ENCODE measurements around the gene AMY2A.
"Not testable (repeated sequence)": the region's sequence is repeated elsewhere in the genome, so short reads cannot be mapped to it uniquely, and the experiment has no call there.

The AMY2A gene

DNA sequence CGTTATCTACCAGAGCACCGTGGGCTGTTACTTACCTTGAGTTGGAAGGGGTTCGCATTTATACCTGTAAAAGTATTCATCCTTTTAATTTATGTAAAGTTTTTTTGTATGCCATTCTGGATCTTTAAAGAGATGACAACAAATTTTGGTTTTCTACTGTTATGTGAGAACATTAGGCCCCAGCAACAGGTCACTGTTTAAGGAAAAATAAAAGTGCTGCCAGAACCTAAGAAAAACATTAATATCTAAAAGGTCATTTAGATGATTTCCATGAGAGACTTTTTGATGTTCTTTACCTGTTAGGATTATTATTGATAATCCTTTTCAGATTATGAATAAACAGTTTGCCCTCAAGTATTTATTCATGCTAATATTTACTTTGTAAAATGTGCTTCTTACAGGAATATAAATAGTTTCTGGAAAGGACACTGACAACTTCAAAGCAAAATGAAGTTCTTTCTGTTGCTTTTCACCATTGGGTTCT is at the start of gene AMY2A:
AMY2A (plus strand) TSS at position 434 of the 484 bp plus-strand sequence; CDS start at position 448, 14 bp downstream.
- H3K9me2 ChIP-seq (replicated peaks; ENCODE audit: control insufficient read depth, low read length); H3K36me3 ChIP-seq (ENCODE audit: control insufficient read depth, low read length); H3K4me3 ChIP-seq (ENCODE audit: low read length); H3F3A ChIP-seq (ENCODE audit: control insufficient read depth, insufficient read depth); H3K4me2 ChIP-seq (ENCODE audit: low read length); H3K4me1 ChIP-seq (ENCODE audit: control insufficient read depth, low read length); H3K27me3 ChIP-seq (ENCODE audit: control insufficient read depth, low read length); H3K79me2 ChIP-seq (ENCODE audit: control insufficient read depth, low read length); H3K27ac ChIP-seq (ENCODE audit: low read depth, low read length); H4K20me1 ChIP-seq (ENCODE audit: control insufficient read depth, insufficient read depth, low read depth, low read length); H3K9me3 ChIP-seq (ENCODE audit: control insufficient read depth, insufficient read depth, low read length): not testable (repeated sequence)

DNA sequence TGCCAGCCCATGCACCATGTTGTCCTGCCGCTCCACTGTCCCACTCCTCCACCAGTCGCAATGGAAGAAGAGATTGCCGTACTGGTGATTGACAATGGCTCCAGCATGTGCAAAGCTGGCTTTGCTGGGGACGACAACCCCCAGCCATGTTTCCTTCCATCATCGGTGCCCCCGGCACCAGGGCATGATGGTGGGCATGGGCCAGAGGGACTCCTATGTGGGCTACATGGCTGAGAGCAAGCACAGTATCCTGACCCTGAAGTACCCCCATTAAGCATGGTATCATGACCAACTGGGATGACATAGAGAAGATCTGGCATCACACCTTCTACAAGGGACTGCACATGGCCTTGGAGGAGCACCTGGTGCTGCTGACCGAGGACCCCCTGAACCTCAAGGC is 47.7 kb upstream of the AMY2A start:
- no peaks in the 10 kb centered on the region for H3F3A ChIP-seq (ENCODE audit: control insufficient read depth, insufficient read depth)
- TF ChIP-seq EZH2phosphoT487 (IDR thresholded peaks at IDR 0.05; ENCODE audit: borderline replicate concordance, low read length), result no peak
- TF ChIP-seq, protein P1, sequence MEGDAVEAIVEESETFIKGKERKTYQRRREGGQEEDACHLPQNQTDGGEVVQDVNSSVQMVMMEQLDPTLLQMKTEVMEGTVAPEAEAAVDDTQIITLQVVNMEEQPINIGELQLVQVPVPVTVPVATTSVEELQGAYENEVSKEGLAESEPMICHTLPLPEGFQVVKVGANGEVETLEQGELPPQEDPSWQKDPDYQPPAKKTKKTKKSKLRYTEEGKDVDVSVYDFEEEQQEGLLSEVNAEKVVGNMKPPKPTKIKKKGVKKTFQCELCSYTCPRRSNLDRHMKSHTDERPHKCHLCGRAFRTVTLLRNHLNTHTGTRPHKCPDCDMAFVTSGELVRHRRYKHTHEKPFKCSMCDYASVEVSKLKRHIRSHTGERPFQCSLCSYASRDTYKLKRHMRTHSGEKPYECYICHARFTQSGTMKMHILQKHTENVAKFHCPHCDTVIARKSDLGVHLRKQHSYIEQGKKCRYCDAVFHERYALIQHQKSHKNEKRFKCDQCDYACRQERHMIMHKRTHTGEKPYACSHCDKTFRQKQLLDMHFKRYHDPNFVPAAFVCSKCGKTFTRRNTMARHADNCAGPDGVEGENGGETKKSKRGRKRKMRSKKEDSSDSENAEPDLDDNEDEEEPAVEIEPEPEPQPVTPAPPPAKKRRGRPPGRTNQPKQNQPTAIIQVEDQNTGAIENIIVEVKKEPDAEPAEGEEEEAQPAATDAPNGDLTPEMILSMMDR (IDR thresholded peaks at IDR 0.05; ENCODE audit: low read depth, low read length, poor library complexity, severe bottlenecking), result no peak
- H3K4me3 ChIP-seq (ENCODE audit: low read length), result no peak overlapping the region
- no peaks in the 10 kb centered on the region for H3K9me3 ChIP-seq (ENCODE audit: control insufficient read depth, insufficient read depth, low read length)
- H3K4me2 ChIP-seq (ENCODE audit: low read length), result no peak overlapping the region
- H3K4me1 ChIP-seq (ENCODE audit: control insufficient read depth, low read length), result no peaks in the 10 kb centered on the region
- H3K36me3 ChIP-seq (ENCODE audit: control insufficient read depth, low read length), result no peaks in the 10 kb centered on the region
- H3K27ac ChIP-seq (ENCODE audit: low read depth, low read length), result no peak overlapping the region
- H4K20me1 ChIP-seq (ENCODE audit: control insufficient read depth, insufficient read depth, low read depth, low read length), result no peaks in the 10 kb centered on the region
- H3K79me2 ChIP-seq (ENCODE audit: control insufficient read depth, low read length), result no peaks in the 10 kb centered on the region
- no peaks in the 10 kb centered on the region for H3K9me2 ChIP-seq (replicated peaks; ENCODE audit: control insufficient read depth, low read length)
- H3K27me3 ChIP-seq (ENCODE audit: control insufficient read depth, low read length), result no peaks in the 10 kb centered on the region

DNA sequence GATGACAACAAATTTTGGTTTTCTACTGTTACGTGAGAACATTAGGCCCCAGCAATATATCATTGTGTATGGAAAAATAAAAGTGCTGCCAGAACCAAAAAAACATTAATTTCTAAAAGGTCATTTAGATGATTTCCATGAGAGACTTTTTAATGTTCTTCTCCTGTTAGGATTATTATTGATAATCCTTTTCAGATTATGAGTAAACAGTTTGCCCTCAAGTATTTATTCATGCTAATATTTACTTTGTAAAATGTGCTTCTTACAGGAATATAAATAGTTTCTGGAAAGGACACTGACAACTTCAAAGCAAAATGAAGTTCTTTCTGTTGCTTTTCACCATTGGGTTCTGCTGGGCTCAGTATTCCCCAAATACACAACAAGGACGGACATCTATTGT is 45.9 kb upstream of the AMY2A start, which contains the start of gene AMY2B:
AMY2B (plus strand) TSS at position 301 of the 400 bp plus-strand sequence; CDS start at position 315, 14 bp downstream.
- not testable (repeated sequence) for H3F3A ChIP-seq (ENCODE audit: control insufficient read depth, insufficient read depth); H3K4me2 ChIP-seq (ENCODE audit: low read length); H3K4me3 ChIP-seq (ENCODE audit: low read length); H3K27me3 ChIP-seq (ENCODE audit: control insufficient read depth, low read length); H3K4me1 ChIP-seq (ENCODE audit: control insufficient read depth, low read length); H3K27ac ChIP-seq (ENCODE audit: low read depth, low read length); H4K20me1 ChIP-seq (ENCODE audit: control insufficient read depth, insufficient read depth, low read depth, low read length); H3K79me2 ChIP-seq (ENCODE audit: control insufficient read depth, low read length); H3K9me2 ChIP-seq (replicated peaks; ENCODE audit: control insufficient read depth, low read length); H3K9me3 ChIP-seq (ENCODE audit: control insufficient read depth, insufficient read depth, low read length); H3K36me3 ChIP-seq (ENCODE audit: control insufficient read depth, low read length)

DNA sequence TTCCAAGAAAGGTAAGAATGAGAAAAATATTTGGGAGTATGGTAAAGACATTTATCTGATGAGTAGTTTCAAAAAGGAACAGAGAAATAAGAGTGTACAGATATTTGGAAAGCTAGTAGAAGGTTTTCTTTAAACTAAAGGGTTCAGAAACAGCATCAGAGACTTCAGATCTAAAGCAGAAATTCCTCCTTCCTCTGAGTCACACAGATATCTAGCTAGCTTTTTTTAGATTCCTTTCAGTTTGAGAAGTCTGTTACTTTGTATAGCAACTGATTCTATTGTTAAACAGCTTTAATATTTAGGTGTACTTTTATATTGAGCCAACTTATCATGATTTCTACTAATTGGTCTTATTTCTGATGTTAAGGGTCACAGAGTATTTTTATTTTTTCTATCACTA is 41.2 kb upstream of the AMY2A start:
- Histone ChIP-seq H4K20me1 (ENCODE audit: control insufficient read depth, insufficient read depth, low read depth, low read length) (no peaks in the 10 kb centered on the region), H3K4me1 (ENCODE audit: control insufficient read depth, low read length) (no peaks in the 10 kb centered on the region), H3K4me3 (ENCODE audit: low read length) (no peak overlapping the region), H3K9me2 (replicated peaks; ENCODE audit: control insufficient read depth, low read length) (no peaks in the 10 kb centered on the region), H3K9me3 (ENCODE audit: control insufficient read depth, insufficient read depth, low read length) (no peaks in the 10 kb centered on the region), H3K36me3 (ENCODE audit: control insufficient read depth, low read length) (no peaks in the 10 kb centered on the region), H3F3A (ENCODE audit: control insufficient read depth, insufficient read depth) (no peaks in the 10 kb centered on the region), H3K27me3 (ENCODE audit: control insufficient read depth, low read length) (no peaks in the 10 kb centered on the region), H3K4me2 (ENCODE audit: low read length) (no peak overlapping the region), H3K79me2 (ENCODE audit: control insufficient read depth, low read length) (no peaks in the 10 kb centered on the region), H3K27ac (ENCODE audit: low read depth, low read length) (no peak overlapping the region)
- TF ChIP-seq, protein P1 (IDR thresholded peaks at IDR 0.05; ENCODE audit: low read depth, low read length, poor library complexity, severe bottlenecking), result no peak
- no peak for TF ChIP-seq EZH2phosphoT487 (IDR thresholded peaks at IDR 0.05; ENCODE audit: borderline replicate concordance, low read length)

DNA sequence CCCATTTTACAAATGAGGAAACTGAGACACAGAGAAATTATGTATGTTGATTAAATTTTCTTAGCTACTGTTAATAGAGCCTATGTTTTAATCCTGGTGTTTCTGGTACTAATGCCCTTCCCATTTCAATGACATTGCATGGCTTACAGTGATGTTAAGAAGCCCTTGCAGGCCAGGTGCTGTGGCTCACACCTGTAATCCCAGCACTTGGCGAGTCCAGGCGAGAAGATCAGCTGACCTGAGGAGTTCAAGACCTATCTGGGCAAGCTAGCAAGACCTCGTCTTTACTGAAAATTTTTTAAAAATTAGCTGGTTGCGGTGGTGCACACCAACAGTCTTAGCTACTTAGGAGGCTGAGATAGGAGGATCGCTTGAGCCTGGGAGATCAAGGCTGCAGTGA is 40.4 kb upstream of the AMY2A start:
- not testable (repeated sequence) for H3K36me3 ChIP-seq (ENCODE audit: control insufficient read depth, low read length); H4K20me1 ChIP-seq (ENCODE audit: control insufficient read depth, insufficient read depth, low read depth, low read length); H3F3A ChIP-seq (ENCODE audit: control insufficient read depth, insufficient read depth); H3K27ac ChIP-seq (ENCODE audit: low read depth, low read length); H3K4me3 ChIP-seq (ENCODE audit: low read length); H3K9me3 ChIP-seq (ENCODE audit: control insufficient read depth, insufficient read depth, low read length); H3K4me1 ChIP-seq (ENCODE audit: control insufficient read depth, low read length); H3K27me3 ChIP-seq (ENCODE audit: control insufficient read depth, low read length); H3K4me2 ChIP-seq (ENCODE audit: low read length); H3K79me2 ChIP-seq (ENCODE audit: control insufficient read depth, low read length); H3K9me2 ChIP-seq (replicated peaks; ENCODE audit: control insufficient read depth, low read length)

Measured in DOHH2 (cell line).